ENCODE results near the gene NDST1. TPM values are rescaled to one million over a fixed set of nuclear protein-coding genes. Genes with fewer than 3 reads are reported as not detected.

Gene NDST1
- total RNA-seq, 1 donor from 2014 or later, result 19.3 TPM

DNA sequence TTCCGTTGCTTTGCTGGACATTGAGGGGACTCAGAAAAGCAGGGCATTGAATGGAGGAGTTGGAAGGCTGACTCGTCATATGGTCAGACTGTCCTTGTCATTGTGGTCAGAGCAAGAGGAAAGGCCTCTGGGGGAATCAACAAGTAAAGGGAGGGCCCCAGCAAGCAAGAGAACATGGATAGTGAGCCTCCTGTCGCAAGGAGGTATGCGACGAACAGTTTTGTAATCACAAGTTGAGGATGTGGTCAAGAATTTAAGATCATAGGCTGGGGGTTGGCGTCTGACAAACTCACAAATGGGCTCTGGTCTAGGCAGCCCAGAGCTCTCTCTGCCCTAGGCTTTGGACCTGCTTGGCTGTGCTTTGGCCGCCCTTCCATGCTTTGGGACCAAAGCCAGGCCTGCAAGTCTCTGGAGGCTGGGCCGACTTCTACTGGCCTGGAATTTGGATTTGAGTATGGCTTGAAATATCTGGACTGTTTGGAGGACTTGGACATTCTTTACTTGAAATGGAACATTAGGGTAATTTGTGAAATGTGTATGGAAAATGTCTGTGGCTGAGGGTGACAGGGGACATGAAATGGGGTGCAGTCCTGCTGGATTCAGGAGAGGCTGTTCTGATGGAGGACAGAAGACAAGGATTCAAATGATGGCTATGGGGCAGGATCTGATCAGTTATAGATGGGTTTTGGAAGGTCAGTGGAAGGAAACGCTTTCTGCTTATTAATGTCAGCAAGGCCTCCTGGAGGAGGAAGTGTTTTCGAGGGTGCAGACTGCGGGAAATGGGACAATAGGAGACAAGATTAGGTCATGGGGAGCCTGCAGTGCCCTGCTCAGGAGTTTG is 19.2 kb upstream of the NDST1 start:
- H3K27me3 ChIP-seq (ENCODE audit: control insufficient read depth in 3 of 3, insufficient read depth in 3 of 3, low read length in 3 of 3), result no peaks in the 10 kb centered on the region
- no peaks in the 10 kb centered on the region for H3K9me3 ChIP-seq (ENCODE audit: control insufficient read depth in 3 of 3, low read length in 3 of 3)
- H3K36me3 ChIP-seq (ENCODE audit: control insufficient read depth in 3 of 3, insufficient read depth in 3 of 3, low read length in 3 of 3), result peaks cover 0 to 11% (median 6%) of the 10 kb centered on the region in 3 donors
- peaks cover 60 to 65% (median 61%) of the 10 kb centered on the region in 3 donors for H3K4me1 ChIP-seq (ENCODE audit: control insufficient read depth in 3 of 3, insufficient read depth in 3 of 3, low read length in 3 of 3)
- peak overlapping the region; percentile 18 to 93 (median 73) for H3K9ac ChIP-seq (ENCODE audit: low read depth in 1 of 3, low read length in 3 of 3)
- peak overlapping the region; percentile 86 for H3K27ac ChIP-seq (ENCODE audit: low read depth, low read length)
- peak overlapping the region; percentile 2 to 72 (median 47) for H3K4me3 ChIP-seq (ENCODE audit: low read length in 3 of 3)

DNA sequence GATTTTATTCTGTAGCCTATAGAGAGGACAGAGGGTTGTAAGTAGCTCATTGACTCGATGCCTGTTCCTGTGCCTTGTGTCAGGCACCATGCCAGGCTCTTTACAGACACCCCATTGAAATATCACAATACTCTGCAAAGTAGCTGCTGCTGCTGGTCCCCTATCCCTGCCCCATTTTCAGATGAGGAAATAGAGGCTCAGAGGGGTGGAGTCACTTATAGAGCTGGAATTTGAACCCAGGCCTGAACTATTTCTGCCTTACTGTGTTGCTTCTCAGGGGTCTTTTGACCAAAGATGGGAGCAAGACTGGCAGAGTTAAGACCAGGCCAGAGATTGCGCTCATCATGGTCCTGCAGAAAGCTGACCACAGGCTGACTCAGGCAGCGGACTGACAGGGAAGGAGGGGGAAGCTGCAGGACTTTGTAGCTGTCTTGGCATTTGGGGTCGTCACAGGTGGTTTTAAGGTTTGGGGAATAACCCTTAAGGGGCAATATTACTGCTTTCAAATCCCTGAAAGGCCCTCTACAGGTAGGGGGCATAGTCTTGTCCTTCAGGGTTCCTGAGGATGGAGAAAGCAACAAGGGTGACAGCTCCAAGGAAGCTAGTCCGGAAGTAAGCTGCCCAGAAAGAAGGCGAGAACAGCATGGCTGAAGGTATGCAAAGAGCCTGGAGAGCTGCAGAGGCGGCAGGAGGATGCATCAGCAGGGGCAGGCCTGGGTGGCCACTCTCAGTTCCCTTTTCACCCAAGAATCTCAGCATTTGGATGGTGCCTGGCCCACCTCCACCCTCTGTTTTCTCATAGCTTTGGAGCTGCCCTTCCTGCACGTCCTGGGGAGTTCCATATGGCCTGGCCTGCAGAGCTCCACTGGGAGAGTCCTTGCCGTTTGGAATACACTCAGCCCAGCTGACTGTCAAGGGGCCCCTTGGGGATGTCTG is 18.3 kb upstream of the NDST1 start:
- H3K27me3 ChIP-seq (ENCODE audit: control insufficient read depth in 3 of 3, insufficient read depth in 3 of 3, low read length in 3 of 3), result no peaks in the 10 kb centered on the region
- peaks cover 0 to 11% (median 6%) of the 10 kb centered on the region in 3 donors for H3K36me3 ChIP-seq (ENCODE audit: control insufficient read depth in 3 of 3, insufficient read depth in 3 of 3, low read length in 3 of 3)
- H3K9ac ChIP-seq (ENCODE audit: low read depth in 1 of 3, low read length in 3 of 3), result peak overlapping the region in 2 of 3 donors; percentile 23 to 93
- peak overlapping the region; percentile 14 to 72 (median 25) for H3K4me3 ChIP-seq (ENCODE audit: low read length in 3 of 3)
- peaks cover 60 to 65% (median 61%) of the 10 kb centered on the region in 3 donors for H3K4me1 ChIP-seq (ENCODE audit: control insufficient read depth in 3 of 3, insufficient read depth in 3 of 3, low read length in 3 of 3)
- peak overlapping the region; percentile 86 for H3K27ac ChIP-seq (ENCODE audit: low read depth, low read length)
- H3K9me3 ChIP-seq (ENCODE audit: control insufficient read depth in 3 of 3, low read length in 3 of 3), result no peaks in the 10 kb centered on the region

DNA sequence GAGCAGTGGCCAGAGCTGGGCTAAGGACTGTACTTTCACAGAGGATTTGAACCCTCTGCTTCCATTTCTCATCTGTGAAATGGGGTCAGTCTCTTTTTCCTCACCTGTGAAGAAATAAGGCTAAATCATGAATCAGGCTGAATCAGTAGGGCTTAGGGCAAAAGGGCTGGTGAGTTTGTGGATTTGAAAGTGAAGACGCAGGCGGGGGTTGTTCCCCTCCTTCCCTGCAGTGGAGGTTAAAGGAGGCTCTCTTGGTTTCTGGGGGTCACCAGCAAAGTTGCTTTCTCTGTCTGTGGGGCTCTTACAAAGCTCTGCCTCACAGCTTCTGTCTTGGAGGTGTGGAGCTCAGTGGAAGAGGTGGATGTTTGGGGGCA is 17.6 kb upstream of the NDST1 start:
- H3K9ac ChIP-seq (ENCODE audit: low read depth in 1 of 3, low read length in 3 of 3), result peak overlapping the region in 2 of 3 donors; percentile 5 to 23
- H3K4me3 ChIP-seq (ENCODE audit: low read length in 3 of 3), result peak overlapping the region in 1 of 3 donors; percentile 17
- H3K27ac ChIP-seq (ENCODE audit: low read depth, low read length), result no peak overlapping the region
- H3K27me3 ChIP-seq (ENCODE audit: control insufficient read depth in 3 of 3, insufficient read depth in 3 of 3, low read length in 3 of 3), result no peaks in the 10 kb centered on the region
- peaks cover 0 to 11% (median 6%) of the 10 kb centered on the region in 3 donors for H3K36me3 ChIP-seq (ENCODE audit: control insufficient read depth in 3 of 3, insufficient read depth in 3 of 3, low read length in 3 of 3)
- no peaks in the 10 kb centered on the region for H3K9me3 ChIP-seq (ENCODE audit: control insufficient read depth in 3 of 3, low read length in 3 of 3)
- peaks cover 60 to 63% (median 60%) of the 10 kb centered on the region in 3 donors for H3K4me1 ChIP-seq (ENCODE audit: control insufficient read depth in 3 of 3, insufficient read depth in 3 of 3, low read length in 3 of 3)

DNA sequence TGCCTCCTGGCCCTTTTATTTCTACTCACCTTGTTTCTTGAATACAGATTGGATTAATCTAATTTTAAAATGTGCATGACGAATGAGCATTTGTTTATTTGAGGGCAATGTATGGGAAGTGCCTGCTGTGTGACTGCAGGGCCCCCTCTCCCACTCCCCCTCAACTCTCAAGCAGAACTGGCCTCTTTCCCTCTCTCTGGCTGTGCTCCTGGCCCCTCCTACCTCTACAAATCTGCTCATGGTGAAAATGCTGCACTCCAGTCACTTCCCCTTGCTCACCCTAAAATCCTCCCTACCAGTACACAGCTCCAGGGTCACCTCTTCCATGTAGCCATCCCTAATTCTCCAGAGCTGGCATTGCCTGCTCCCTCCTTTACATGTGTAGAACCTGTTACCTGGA is 17.2 kb upstream of the NDST1 start:
- Histone ChIP-seq H3K9ac (ENCODE audit: low read depth in 1 of 3, low read length in 3 of 3) (peak overlapping the region in 1 of 3 donors; percentile 38), H3K4me1 (ENCODE audit: control insufficient read depth in 3 of 3, insufficient read depth in 3 of 3, low read length in 3 of 3) (peaks cover 58 to 61% (median 60%) of the 10 kb centered on the region in 3 donors), H3K9me3 (ENCODE audit: control insufficient read depth in 3 of 3, low read length in 3 of 3) (no peaks in the 10 kb centered on the region), H3K4me3 (ENCODE audit: low read length in 3 of 3) (no peak overlapping the region), H3K36me3 (ENCODE audit: control insufficient read depth in 3 of 3, insufficient read depth in 3 of 3, low read length in 3 of 3) (peaks cover 0 to 11% (median 7%) of the 10 kb centered on the region in 3 donors), H3K27ac (ENCODE audit: low read depth, low read length) (no peak overlapping the region), H3K27me3 (ENCODE audit: control insufficient read depth in 3 of 3, insufficient read depth in 3 of 3, low read length in 3 of 3) (no peaks in the 10 kb centered on the region)

DNA sequence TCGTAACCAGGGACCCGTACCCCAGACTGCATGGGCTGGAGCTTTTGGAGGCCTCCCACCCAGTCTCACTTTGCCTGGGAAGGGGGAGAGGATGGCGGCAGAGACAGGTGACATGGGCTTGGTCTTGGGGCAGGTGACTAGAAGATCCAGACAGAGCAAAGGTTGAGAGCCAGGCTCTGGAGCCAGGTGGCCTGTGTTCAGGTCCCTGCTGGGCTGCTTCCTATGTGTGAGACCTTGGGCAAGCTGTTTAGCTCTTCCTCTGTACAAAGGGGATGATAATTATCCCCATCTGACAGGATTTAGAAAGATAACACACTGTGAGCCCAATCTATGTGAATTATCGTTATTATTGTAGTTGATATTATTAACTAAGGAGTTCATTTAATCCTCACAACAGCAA is 16.1 kb upstream of the NDST1 start:
- Histone ChIP-seq H3K9me3 (ENCODE audit: control insufficient read depth in 3 of 3, low read length in 3 of 3) (no peaks in the 10 kb centered on the region), H3K4me3 (ENCODE audit: low read length in 3 of 3) (no peak overlapping the region), H3K27ac (ENCODE audit: low read depth, low read length) (no peak overlapping the region), H3K9ac (ENCODE audit: low read depth in 1 of 3, low read length in 3 of 3) (peak overlapping the region in 1 of 3 donors; percentile 40), H3K36me3 (ENCODE audit: control insufficient read depth in 3 of 3, insufficient read depth in 3 of 3, low read length in 3 of 3) (peaks cover 0 to 11% (median 8%) of the 10 kb centered on the region in 3 donors), H3K4me1 (ENCODE audit: control insufficient read depth in 3 of 3, insufficient read depth in 3 of 3, low read length in 3 of 3) (peaks cover 64 to 66% (median 65%) of the 10 kb centered on the region in 3 donors), H3K27me3 (ENCODE audit: control insufficient read depth in 3 of 3, insufficient read depth in 3 of 3, low read length in 3 of 3) (no peaks in the 10 kb centered on the region)

DNA sequence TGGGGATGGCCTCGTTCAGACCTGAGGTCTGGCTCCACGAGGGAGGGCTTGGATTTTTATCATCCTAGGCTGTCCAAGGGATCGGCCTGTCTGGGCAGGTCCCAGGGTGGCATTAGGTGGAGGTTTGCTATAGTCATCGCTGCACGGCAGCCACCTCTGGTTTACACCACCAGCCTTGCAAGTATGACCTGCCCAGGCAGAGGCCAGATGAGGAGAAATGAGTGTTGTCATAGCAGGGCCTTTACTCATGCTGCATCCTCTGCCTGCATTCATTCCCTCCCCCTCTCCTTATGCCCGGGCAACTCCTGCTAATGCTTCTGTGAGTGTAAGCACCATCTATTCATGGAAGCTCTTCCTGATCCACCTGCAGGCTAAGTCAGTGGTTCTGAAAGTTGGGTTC is 15.3 kb upstream of the NDST1 start:
- Histone ChIP-seq H3K4me1 (ENCODE audit: control insufficient read depth in 3 of 3, insufficient read depth in 3 of 3, low read length in 3 of 3) (peaks cover 63 to 65% (median 64%) of the 10 kb centered on the region in 3 donors), H3K9ac (ENCODE audit: low read depth in 1 of 3, low read length in 3 of 3) (peak overlapping the region in 1 of 3 donors; percentile 45), H3K9me3 (ENCODE audit: control insufficient read depth in 3 of 3, low read length in 3 of 3) (no peaks in the 10 kb centered on the region), H3K4me3 (ENCODE audit: low read length in 3 of 3) (no peak overlapping the region), H3K36me3 (ENCODE audit: control insufficient read depth in 3 of 3, insufficient read depth in 3 of 3, low read length in 3 of 3) (peaks cover 0 to 11% (median 8%) of the 10 kb centered on the region in 3 donors), H3K27ac (ENCODE audit: low read depth, low read length) (no peak overlapping the region), H3K27me3 (ENCODE audit: control insufficient read depth in 3 of 3, insufficient read depth in 3 of 3, low read length in 3 of 3) (no peaks in the 10 kb centered on the region)

DNA sequence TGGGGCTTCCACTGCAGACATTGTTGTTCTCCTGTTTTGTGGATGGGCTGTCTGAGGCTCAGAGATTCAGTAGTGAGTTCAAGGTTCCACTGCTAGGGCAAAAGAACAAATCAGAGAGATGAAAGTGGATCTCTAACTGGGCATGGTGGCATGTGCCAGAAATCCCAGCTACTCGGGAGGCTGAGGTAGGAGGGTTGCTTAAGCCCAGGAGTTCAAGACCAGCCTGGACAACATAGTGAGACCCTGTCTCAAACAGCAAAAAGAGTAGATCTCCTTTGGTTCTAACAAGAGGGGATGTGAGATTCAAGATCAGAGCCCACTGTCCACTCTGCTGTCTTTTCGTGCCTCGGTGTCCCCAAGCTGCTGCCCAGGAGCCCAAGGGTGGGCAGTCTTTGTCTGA is 11.8 kb upstream of the NDST1 start:
- Histone ChIP-seq H3K9ac (ENCODE audit: low read depth in 1 of 3, low read length in 3 of 3) (no peak overlapping the region), H3K27me3 (ENCODE audit: control insufficient read depth in 3 of 3, insufficient read depth in 3 of 3, low read length in 3 of 3) (no peaks in the 10 kb centered on the region), H3K27ac (ENCODE audit: low read depth, low read length) (peak overlapping the region; percentile 68), H3K4me1 (ENCODE audit: control insufficient read depth in 3 of 3, insufficient read depth in 3 of 3, low read length in 3 of 3) (peaks cover 63 to 65% (median 64%) of the 10 kb centered on the region in 3 donors), H3K9me3 (ENCODE audit: control insufficient read depth in 3 of 3, low read length in 3 of 3) (no peaks in the 10 kb centered on the region), H3K4me3 (ENCODE audit: low read length in 3 of 3) (no peak overlapping the region), H3K36me3 (ENCODE audit: control insufficient read depth in 3 of 3, insufficient read depth in 3 of 3, low read length in 3 of 3) (peaks cover 0 to 6% (median 5%) of the 10 kb centered on the region in 3 donors)

DNA sequence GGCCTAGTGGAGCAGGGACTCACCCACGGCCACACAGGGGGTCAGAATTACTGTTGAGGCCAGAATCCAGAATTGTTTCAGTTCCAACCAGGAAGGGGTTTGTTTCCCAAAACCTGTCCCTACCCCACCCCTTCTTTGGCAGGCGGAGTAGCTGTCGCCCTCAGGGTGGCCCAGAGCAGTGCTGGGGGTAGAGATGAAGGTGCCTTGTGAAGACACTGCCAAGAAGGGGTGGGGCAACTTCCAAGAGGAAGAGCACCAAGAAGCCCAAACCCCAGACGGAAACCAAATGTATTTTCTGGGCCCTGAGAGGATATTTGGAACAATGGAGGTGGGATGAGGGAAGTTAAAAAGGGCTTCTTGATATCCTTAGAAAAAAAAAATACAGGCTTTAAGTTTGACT is 11.4 kb upstream of the NDST1 start:
- peak overlapping the region; percentile 68 for H3K27ac ChIP-seq (ENCODE audit: low read depth, low read length)
- no peak overlapping the region for H3K9ac ChIP-seq (ENCODE audit: low read depth in 1 of 3, low read length in 3 of 3)
- H3K4me1 ChIP-seq (ENCODE audit: control insufficient read depth in 3 of 3, insufficient read depth in 3 of 3, low read length in 3 of 3), result peaks cover 64 to 66% (median 65%) of the 10 kb centered on the region in 3 donors

DNA sequence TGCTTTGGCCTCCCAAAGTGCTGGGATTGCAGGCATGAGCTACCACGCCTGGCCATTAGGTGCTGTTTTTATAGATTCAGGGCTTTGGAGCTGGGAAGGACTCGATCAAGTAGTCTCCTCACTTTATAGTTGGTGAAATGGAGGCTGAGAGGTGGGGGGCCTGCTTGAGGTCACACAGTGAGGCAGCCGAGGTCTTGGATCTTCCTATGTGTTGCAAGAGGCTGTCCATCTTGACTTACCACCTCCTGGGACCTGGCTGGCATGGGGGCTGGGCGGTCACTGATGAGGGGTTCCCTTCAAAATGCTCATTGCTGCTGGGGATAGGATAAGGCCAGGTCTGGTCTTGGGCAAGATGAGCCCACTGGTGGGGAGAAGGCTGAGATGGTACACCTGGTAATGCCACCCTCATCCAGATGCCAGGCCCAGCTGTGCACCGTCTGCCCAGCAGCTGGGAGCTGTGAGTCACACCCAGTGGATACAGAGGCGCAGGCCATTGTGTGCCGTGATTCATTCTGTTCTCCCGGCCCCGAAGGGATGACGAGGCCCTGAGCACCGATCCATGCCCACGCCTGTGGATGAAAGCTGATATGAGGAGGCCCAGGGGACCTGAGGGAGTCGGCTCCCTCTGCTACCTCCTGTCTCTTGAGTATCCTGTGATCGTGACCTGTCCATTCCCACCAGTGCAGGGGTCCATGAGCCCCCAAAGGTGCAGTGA is 10.5 kb upstream of the NDST1 start:
- H3K27ac ChIP-seq (ENCODE audit: low read depth, low read length), result peak overlapping the region; percentile 50
- H3K4me3 ChIP-seq (ENCODE audit: low read length in 3 of 3), result peak overlapping the region in 1 of 3 donors; percentile 41
- H3K36me3 ChIP-seq (ENCODE audit: control insufficient read depth in 3 of 3, insufficient read depth in 3 of 3, low read length in 3 of 3), result peaks cover 0 to 5% (median 0%) of the 10 kb centered on the region in 3 donors
- H3K9me3 ChIP-seq (ENCODE audit: control insufficient read depth in 3 of 3, low read length in 3 of 3), result no peaks in the 10 kb centered on the region
- no peaks in the 10 kb centered on the region for H3K27me3 ChIP-seq (ENCODE audit: control insufficient read depth in 3 of 3, insufficient read depth in 3 of 3, low read length in 3 of 3)
- H3K4me1 ChIP-seq (ENCODE audit: control insufficient read depth in 3 of 3, insufficient read depth in 3 of 3, low read length in 3 of 3), result peaks cover 64 to 66% (median 64%) of the 10 kb centered on the region in 3 donors
- peak overlapping the region in 2 of 3 donors; percentile 33 to 62 for H3K9ac ChIP-seq (ENCODE audit: low read depth in 1 of 3, low read length in 3 of 3)

More for the DNA sequence above, 11.4 kb upstream of the NDST1 start:
- peaks cover 0 to 5% (median 5%) of the 10 kb centered on the region in 3 donors for H3K36me3 ChIP-seq (ENCODE audit: control insufficient read depth in 3 of 3, insufficient read depth in 3 of 3, low read length in 3 of 3)
- no peaks in the 10 kb centered on the region for H3K27me3 ChIP-seq (ENCODE audit: control insufficient read depth in 3 of 3, insufficient read depth in 3 of 3, low read length in 3 of 3)
- no peak overlapping the region for H3K4me3 ChIP-seq (ENCODE audit: low read length in 3 of 3)
- H3K9me3 ChIP-seq (ENCODE audit: control insufficient read depth in 3 of 3, low read length in 3 of 3), result no peaks in the 10 kb centered on the region
